ENCODE results near the gene CMSS1.

DNA sequence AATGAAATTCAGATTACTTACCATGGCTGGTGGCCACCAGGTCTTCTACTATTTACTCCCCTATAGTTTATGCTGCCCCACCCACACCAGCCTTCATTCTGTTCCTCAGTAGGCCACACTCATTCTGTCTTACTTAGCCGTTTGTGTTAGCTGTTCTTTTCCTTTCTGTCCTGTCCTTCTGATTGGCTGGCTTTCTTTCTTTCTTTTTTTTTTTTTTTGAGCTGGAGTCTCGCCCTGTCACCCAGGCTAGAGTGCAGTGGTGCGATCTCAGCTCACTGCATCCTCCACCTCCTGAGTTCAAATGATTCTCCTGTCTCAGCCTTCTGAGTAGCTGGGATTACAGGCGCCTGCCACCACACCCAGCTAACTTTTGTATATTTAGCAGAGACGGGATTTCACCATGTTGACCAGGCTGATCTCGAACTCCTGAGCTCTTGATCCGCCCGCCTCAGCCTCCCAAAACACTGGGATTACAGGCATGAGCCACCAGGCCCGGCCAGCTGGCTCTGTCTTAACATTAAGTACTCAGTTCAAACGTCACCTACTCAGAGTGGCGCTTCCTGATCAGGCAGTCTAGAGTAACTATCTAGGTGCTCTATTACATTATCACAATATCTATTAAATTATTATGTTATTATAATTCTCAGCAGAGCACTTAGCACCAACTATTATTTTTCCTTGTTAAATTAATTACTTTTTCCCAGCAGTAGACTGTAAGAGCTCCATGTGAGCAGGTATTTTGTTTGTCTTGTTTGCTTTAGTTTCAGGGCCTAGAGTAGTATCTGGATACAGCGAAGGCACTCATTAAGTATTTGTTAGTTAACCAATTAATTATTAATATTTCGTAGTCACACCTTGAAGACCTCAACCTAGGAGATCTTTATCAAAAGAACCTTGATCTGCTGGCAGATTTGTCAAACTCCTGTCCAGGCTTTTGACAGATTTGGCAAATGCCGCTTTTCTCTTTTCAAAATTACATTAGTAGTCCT, 6.4 kb downstream of the CMSS1 start:
- TF ChIP-seq, protein P1, sequence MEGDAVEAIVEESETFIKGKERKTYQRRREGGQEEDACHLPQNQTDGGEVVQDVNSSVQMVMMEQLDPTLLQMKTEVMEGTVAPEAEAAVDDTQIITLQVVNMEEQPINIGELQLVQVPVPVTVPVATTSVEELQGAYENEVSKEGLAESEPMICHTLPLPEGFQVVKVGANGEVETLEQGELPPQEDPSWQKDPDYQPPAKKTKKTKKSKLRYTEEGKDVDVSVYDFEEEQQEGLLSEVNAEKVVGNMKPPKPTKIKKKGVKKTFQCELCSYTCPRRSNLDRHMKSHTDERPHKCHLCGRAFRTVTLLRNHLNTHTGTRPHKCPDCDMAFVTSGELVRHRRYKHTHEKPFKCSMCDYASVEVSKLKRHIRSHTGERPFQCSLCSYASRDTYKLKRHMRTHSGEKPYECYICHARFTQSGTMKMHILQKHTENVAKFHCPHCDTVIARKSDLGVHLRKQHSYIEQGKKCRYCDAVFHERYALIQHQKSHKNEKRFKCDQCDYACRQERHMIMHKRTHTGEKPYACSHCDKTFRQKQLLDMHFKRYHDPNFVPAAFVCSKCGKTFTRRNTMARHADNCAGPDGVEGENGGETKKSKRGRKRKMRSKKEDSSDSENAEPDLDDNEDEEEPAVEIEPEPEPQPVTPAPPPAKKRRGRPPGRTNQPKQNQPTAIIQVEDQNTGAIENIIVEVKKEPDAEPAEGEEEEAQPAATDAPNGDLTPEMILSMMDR (IDR thresholded peaks at IDR 0.05; ENCODE audit: insufficient read depth, low read length), result no peak
- TF ChIP-seq POLR2AphosphoS5 (IDR thresholded peaks at IDR 0.05; ENCODE audit: low read depth), result no peak
